ENCODE results near the gene HDAC7.
A peak's percentile ranks its signal among the peaks of the same experiment; 100 is the strongest.

The HDAC7 gene

DNA sequence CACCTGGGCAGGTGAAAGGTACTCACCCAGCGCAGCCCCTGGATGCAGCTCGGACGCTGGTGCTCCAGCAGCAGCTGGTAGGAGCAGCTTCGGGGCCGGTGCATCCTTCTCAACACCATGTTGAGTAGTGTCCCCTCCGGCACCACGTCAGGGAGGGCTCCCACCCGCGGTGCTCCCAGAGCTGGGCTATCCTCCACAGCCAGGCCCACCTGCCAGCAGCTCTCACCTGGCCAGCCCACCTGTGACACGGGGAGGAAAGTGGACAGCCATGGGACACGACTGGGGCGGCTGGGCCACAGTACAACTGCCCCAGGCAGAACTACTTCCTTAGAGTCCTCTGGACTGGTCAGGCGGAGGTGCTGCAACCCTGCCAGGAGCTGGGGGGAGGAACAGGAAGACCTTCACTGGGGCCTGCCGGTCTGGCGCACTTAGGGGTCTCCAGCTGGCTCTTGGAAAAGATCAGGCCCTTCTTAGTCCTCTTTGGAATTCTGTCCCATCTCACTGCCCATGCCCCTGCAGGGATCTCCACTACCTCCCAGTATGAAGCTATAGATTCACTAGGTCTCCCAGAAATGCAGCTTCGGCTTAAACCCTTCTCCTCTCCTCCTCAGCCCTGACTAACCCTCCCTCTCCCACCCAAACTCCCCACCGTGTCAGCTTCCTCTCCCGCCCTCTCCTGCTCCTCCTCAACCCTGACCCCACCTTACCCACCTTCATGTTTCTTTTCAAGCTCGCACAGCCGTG lies 61.7 kb downstream of the HDAC7 start:
- no peak for DNase-seq

DNA sequence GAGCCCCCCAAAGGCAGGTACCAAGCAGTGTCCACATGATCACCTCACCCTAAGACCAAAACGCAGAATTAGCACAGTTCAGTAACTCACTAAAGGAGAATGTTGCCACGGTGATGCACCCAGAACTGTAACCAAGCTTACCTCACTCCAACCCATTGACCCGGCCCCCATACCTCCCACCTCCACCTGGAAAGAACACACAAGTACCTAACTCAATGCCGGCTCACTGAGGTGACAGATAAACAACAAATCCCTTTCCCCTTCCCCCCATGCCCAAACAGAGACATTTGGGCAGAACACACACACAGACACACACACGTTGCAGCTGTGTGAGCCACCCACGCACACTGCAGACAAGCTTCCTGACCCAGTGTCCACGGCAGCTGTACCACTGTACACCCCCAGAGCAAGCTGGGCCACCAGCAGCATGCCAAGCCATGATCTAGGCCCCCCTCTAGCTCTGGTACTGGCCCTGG lies 62.3 kb downstream of the HDAC7 start:
- DNase-seq, result no peak

DNA sequence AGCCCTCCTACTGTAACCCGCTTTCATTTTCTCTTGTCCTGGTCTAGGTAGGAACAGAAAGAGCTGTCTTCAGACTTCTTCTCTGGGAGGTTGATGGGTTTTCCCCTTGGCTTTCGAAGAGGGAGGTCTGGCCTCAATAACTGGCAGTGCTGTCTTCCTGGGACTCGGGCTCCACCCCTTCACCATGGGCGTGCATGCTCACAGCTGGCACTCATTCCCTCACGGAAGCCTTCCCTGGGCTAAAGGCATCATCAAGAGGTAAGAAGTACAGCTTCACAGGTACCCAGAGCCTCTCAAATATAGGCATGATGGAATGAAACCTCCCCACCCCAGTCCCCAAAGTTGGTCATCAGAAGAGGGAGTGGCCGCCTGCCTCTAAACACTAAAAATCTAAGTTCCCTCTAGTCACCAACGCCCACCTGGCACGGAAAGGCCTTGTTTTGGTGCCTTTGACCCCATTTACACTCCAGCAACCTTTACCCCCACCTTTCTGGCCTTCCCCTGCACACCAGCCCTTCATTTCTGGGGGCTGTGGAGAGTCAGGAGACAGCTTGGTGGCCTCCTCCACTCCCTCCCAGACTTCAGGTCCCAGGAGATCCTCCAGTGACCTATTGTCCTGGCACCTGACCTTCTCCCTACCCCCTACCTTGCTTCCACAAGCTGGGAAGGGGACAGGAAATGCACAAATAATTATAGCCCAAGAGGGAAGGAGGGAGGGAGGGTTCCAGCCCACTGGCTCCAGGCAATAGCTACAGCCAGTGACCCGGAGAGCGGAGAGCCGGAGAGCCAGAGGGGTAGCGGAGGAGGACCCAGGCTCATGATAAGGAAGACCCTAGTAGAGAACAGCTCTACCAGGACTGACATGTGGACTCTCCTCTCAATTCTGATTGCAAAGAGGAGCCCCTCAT lies 63.8 kb downstream of the HDAC7 start:
- no peak for DNase-seq

DNA sequence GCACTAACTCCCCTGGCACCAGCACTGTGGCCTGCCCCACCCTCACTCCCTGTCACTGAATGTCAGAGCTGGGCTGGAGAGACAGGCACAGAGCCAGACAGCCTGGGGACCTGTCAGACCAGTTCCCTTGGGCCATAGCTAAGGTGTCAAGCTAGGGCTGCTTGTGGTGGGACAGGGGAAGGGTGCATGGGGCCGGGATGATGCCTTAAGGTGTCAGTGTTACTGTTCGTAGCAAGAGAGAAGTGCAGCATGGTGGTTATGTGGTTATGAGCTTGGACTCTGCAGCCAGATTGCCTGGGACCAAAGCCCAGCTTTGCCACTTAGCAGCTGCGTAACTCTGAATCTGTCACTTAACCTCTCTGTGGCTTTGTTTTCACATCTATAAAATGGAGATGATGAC lies 64.8 kb downstream of the HDAC7 start:
- no peak for DNase-seq

DNA sequence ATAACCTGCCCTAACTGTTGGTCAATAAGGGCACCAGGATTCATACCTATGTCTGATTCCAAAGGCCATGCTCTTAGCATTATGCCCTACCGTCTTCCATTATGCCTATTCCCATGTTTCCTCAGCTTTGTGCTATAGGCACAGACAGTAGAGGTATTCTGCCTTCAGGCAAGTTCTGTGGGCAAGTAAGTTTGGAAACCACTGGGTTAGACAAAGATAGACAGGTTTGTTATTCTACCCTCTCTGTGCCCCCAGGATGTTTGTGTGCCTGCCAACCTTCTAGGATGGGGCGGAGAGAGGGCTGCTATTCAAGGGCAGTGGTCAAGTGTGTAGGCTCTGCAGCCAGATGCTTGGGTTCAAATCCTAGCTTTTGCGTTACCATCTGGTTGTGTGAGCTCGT lies 65.6 kb downstream of the HDAC7 start:
- DNase-seq, result no peak

DNA sequence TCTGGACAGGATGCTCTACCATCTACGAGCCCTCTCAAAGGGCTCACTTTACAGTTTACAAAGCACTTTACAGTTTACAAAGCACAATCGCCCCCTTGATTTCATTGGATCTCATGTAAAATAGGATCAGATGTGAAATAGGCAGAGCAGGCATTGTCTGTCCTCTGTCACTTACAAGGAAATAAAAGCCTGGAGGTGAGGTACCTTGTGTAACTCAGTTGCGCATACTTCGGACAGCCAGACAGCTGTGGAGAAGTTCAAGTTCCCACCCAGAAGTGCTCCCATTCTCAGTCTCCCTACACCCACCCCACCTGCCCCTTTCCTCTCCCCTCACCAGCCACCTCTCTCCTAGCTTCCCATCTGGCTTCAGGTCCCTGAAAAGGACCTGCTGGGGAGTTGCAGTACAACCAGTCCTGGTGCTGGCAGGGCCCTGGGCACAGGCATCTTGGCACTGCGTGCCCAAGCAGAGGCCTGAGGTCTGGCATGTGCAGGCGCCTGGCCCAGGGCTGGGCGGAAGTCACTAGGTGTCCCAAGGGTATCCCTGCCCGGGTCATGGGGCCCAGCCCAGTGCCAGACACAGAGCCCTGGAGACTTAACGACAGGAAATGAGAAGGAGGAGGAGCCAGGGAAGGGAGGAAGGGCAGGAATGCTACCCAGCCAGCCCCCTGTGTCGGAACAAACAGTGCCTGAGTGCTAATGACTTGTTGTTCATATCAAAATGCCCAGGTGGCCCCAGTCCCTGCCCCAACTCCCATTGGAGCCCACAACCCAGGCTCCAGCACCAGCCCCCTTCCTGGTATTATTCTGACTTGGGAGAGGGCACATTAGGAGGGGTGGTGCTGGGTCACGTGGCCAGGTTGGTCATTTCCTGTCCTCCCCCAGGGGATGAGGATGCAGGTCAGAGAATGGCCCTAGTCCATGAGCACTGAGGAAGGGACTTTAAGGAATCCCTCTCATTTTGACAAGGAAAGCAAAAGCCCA lies 66.4 kb downstream of the HDAC7 start:
- no peak for DNase-seq

DNA sequence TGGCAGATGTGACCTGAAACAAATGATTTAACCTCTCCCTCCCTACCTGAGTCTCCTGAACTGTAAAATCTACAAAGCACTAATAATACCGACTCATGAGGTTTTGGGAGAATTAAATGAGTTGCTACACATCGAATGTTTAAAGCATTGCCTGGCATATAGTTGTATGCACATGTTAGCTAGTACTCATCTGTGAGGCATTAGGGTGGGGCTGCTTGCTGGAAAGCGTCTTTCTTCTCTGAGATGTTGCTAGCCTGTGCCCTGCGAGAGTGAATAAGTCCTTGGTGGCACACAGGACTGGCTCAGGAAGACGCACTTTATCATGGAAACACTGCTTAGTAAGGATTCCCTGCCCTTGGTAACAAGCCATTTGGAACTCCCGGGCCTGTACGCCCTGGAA lies 67.2 kb downstream of the HDAC7 start:
- no peak for DNase-seq

DNA sequence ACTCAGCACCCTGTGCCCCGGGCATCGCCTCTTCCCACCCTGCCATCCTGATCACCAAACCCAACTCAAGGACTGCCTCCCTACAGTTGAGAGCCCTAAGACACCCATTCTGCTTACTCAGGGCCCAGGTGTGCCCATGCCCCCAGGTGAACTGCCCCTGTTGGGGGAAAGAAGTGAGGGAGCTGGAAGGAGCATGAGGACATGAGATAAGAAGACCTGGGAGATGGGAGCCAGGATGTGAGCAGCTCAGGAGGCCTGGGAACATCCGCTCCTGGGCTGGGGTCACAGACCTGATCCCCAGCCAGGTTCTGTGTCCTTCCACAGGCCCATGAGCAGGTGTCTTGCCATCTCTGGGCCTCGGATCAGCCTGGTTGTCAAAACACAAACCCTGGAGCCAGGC lies 67.6 kb downstream of the HDAC7 start:
- DNase-seq, result no peak

DNA sequence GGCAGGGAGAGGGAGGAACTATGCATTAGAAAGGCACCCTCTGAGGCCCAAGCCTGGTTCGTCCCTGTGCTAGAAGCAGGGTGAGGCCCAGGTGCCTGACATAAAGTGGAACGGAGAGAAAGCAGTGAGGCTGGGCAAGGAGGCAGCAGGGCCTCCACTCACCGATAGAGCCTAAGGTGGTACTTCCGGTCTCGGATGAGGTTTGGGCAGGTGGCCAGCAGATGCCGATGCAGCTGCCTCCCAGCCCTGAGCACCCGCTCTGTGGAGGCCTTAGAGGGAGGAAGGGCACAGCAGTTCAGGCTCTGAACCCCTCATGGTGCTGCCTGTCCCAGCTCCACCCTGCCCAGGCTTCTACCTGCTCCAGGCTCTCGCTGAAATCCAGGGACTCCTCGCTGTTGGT lies 68.1 kb downstream of the HDAC7 start:
- no peak for DNase-seq

DNA sequence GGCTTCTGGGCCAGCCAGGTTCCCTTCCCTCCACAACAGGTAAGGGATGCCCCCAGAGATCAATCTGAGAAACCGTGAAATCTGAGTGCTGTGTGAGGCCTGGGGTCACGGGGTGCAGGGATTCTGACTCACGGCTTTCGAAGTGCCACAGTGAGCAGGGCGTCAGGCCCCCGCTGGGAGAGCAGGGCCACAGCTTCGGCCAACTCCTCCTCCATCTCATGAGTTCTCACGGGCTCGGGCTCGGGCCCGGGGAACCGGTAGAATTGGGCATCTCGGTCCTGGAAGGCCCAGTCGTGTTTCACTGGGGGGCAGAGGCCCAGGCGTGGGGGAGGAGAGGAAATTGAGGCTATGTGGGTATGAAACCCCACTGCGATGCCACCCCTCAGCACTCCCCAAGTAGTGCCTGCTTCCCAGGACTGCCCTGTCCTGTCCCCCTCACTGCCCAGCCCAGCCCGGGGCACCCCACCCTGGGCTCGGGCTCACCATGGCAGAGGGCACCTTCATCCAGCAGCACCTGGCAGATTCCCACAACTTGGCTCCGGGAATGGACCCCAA lies 68.7 kb downstream of the HDAC7 start:
- no peak for DNase-seq

DNA sequence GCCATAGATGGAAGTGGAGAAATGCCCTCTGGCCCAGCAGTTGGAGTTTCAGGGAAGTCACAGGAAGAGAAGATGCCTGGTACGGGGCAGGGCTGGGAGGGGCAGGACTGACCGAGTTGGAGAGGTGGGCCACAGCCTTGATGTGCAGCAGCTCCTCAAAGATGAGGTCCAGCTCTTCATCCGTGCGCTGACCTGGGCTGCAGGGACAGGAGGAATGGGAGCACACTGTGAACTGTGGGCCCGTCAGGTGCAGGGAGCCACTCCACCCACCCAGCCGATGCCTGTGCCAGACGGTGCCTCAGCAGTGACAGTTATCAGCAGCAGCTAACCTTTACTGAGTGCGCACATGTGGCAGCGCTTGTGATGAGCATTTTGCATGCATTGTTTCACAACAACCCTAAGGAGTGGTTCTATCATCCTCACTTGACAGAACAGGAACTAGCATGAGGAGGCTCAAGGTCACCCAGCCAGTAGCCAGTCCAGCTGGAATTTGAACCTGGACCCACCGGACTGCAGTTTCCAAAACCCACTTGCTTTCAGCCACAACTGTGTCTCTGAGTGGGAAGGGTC lies 69.4 kb downstream of the HDAC7 start:
- no peak for DNase-seq

DNA sequence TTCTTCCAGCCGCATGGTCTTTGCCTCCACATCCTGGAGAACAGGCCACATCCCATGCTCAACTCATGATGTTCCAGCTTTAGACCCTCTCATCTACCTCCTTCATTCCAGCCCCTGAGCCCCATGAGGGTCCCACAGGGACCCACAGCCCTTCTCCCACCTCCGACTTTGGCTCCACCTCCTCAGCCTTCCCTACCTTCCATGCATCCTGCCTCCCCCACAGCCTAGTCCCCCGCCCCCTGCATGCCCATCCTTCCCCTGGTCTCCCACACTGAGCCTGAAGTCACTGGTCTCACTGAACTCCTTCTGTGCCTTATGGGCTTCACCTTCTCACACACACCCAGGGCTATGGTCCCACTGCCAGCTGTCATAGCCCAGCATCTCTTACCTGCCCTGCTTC lies 70.8 kb downstream of the HDAC7 start:
- no peak for DNase-seq

DNA sequence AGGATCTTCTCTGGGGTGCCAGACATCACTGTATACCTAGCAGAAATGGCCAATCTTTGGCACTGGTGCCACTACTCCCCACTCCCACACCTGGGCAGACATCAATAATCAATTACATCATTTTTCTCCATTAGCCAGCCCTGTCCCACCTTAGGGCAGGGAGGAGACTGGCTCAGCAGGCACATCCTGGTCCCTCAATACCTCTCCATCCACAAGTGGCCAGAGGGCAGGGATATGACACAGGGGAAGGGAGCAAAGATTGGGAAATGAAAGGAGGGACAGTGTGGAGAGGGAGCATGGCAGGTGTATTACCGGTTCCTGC lies 71.2 kb downstream of the HDAC7 start:
- no peak for DNase-seq

DNA sequence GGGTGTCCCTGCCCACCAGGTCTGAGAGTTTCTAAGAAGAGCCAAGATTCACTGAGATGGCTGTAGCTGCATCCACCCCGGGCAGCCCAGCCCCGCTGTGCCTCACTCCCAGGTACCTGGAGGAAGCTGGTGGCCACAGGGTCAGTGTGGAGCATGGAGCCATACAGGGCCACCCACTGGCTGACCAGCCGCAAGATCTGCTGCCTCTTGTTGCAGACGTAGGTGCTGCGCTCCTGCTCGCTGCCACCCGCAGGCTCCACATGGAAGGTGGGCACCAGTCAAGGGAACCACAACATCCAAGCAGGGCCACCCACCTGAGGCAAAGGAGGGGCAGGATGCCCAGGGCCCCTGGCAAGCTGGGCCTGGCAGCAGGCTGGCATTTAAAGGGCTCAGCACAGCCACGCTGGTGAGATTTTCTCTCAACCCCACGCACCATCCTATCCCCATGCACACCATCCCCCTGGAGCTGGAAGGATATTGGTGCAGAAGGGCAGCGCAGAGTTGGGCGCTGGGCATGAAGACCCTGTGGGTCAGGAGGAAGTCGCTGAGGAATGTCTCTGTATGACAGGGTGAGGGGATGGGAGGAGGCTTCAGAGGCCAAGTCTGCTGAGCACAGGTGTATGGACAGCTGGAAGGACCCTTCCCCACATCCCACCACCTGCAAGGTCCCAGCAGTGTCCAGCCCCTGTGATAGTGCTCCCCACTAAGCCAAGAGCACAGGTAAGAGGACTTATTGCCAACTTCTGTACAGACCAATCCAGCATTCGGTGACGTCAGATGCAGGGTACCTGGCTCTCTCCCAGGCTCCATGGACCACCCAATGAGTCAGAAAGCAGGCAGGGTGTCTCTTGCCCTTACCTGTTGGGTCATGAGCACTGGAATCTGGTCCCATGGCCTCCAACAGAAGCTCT lies 71.9 kb downstream of the HDAC7 start:
- no peak for DNase-seq

DNA sequence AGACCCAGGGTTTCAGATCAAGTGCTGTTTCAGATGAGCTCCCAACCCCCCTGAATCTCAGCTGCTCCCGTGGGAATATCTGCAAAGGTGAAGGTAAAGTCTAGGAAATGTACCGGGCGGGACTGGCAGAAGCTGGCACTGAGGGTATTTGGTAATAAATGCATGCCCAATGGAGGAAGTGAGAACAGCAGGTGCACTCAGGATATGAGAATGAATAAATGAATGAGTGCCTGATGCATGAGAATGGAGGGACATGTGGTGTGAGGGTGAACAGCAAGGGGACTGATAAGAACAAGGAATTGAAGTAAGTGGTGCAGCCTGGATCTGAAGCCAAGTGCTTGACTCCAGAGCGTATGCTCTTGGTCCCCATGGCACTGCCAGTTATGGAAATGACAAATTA lies 72.6 kb downstream of the HDAC7 start:
- DNase-seq, result no peak

DNA sequence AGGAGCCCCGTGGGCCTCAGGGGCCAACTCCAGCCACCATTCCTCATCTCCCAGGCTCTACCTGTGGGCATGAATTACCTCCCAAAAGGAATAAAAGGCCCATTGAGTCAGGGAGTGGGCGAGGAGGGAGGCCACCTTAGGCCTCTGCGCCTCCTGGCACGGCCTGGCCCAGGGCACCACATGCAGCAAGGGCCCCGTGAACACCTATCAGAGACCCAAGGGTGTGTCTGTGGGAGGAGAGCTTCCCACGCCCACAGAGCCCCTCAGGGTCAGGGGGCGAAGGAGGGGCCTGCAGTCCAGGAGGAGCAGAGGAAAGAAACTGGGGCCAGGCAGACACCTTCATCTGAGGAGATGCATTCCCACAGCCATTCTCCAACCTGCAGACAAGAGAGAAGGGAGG lies 73.2 kb downstream of the HDAC7 start:
- no peak for DNase-seq

DNA sequence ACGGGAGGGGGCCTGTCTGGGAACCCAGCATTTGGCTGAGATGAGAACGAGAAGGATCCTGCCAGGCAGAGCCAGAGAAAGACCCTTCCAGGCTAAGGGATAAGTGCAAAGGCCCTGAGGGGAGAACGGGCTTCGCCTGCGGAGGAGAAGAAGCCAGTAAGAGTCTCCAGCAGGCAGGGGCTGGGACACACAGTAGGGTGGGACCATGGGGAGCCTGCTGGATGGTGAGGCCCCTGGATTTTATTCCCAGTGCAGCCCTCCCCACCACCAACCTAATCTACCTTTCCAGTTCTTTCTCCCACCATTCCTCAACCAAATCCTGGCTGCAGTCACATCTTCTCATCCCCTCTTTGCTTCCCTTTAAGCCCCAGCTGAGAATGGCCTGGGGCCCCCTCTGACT lies 73.6 kb downstream of the HDAC7 start:
- DNase-seq, result no peak

DNA sequence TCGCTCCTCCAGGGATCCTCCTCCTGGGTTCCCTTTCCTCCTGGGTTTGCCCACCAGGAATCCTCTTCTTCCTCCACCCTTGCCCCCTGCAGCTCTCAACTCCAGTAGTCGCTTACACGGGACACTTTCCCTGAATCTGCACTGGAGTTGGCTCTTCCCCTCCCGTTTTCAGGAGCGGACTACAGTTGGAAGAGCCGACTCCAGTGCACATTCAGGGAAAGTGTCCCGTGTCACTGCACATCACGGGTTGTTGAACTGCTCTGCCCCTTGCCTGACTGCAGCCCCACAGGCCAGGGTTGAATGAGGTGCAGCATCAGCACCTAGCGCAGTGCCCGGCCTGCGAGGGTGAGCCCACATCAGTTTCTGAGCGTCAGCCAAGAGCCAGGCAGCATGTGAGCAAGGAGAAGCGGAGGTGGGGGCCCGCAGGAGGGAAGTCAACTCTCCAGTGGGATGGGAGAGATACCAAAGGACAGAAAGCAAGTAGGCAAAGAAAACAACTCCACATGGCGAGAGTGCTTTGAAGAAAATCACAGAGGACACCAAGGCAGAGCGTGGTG lies 74.1 kb downstream of the HDAC7 start:
- no peak for DNase-seq

DNA sequence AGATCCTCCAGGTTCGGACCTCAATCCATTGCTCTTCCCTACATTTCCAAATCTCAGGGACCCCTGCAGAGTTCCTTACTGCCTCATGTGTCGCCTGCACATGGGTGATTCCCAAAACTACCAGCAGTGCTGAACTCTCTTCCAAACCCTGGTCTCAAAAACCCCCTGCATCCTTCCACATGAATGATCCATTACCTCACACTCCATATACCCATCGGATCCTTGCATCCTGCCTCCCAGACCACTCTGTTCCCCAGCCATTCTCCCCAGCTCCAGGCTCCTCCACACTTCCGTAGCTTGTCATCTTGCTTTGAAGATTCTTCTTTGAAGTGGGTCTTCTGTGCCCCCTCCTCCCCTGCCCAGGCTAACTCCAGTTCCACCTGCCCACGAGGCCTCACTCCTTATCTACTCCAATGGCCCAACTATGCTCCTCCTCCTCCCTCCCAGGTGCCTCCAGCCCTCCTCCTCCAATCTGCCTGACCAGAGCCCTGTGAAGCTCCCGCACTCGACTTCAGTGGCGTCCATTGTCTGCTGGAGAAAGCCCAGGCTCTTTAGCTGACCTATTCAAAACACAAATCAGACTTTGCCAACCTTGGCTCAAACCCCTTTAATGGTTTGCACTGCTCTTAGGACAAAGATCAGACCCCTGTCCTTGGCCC lies 74.8 kb downstream of the HDAC7 start:
- DNase-seq, result no peak

DNA sequence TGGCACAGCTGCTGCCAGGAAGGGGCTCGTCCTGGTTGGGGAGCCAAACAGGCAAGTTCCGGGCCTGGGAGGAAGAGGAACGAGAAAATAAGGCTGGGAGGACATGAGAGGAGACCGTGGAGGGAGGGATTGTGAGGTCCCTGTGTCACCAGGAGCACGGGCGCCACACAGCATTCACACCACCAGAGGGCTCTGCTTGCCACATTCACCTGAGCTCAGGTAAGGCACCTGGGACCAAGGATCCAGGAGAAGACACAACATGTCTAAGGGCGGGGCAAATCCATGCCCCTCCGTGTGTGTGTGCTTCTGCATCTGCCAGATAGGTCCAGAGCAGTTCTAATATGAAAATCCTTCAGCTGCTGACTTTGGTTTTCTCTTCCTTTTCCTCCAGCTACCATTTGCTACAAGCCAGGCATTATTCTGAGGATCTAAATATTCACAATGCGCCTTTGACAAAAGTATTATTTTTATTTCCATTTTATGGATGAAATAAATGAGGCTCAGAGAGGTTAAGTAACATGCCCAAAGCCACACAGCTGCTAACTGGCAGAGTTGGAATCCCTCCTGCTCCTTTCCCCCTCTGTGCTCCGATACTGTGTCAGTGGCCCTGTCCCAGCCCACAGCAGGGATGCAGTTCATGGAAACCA lies 75.6 kb downstream of the HDAC7 start:
- DNase-seq, result peak; percentile 71
